BJ (cell line): ENCODE results near the gene NMT2. TPM values are rescaled to one million over a fixed set of nuclear protein-coding genes. Genes with fewer than 3 reads are reported as not detected.

Experiments
- CTCF ChIA-PET: fragments of 350-600 bp; formaldehyde crosslinking; extraction: SDS; loops from one replicate; lab custom pipeline; 2021; ENCODE audit warnings: antibody characterized with exemption, inconsistent platforms; lab: Yijun Ruan, JAX
- POLR2A ChIA-PET: fragments of 300-600 bp; sonication (Branson Sonifier 250); formaldehyde crosslinking; extraction: SDS; loops from one replicate; lab custom pipeline; 2021; ENCODE audit warnings: antibody characterized with exemption; lab: Charles Lee
- DNase-seq: peaks from one replicate; pipeline ENCODE4 v3.0.0-alpha.2; 2011; ENCODE audit warnings: low read depth
- H3K27me3 ChIP-seq: 2 replicates; pipeline ENCODE4 v1.6.0; 2011; ENCODE audit warnings: low read length; ENCODE audit not compliant: control insufficient read depth, insufficient read depth
- H3K36me3 ChIP-seq: 2 replicates; pipeline ENCODE4 v1.5.1; 2011; ENCODE audit warnings: low read length; ENCODE audit not compliant: control insufficient read depth, insufficient read depth
- H3K4me3 ChIP-seq: 2 replicates; pipeline ENCODE4 v1.5.1; 2011; ENCODE audit warnings: low read depth, mild to moderate bottlenecking, control low read depth, low read length
- polyA plus RNA-seq: library from polyadenylated mRNA; depleted of rRNA; stranded (reverse); fragments of >200 nt; gene quantifications from 2 replicates; pipeline ENCODE4 v1.2.3, GENCODE V29; 2011; rRNA removed
- small RNA-seq: library from RNA; depleted of rRNA; stranded (forward); fragments of <200 nt; gene quantifications from one replicate; pipeline ENCODE3, GENCODE V24; 2012; ENCODE audit warnings: low replicate concordance, low read depth; ENCODE audit not compliant: insufficient read length
- TF ChIP-seq, protein P1 (sequence below): IDR thresholded peaks from 2 replicates; pipeline ENCODE4 v1.5.1; 2011; ENCODE audit warnings: low read depth, mild to moderate bottlenecking, control low read depth, inconsistent platforms, low read length, moderate library complexity; ENCODE audit not compliant: insufficient read depth

Gene NMT2
- polyA plus RNA-seq, 1 experiment, result 12.7 TPM

DNA sequence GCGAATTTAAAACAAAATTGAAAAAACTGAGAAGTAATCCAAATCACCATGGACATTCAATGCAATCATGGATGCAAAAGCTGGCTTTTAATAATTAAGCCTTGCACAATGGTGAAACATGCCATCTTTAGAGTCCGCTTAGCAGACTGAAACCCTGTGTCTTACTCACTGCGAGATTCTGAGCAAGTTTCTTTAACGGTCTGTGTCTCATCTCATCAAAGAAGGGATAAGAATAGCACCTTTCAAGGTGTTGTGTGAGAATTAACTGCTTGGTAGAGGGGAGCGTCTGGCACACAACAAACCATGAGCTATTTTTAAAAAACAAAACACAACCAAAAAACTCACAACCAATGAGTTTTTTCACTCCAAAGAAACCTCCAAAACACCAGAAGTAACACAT, 101.3 kb downstream of the NMT2 start:
- TF ChIP-seq, protein P1, sequence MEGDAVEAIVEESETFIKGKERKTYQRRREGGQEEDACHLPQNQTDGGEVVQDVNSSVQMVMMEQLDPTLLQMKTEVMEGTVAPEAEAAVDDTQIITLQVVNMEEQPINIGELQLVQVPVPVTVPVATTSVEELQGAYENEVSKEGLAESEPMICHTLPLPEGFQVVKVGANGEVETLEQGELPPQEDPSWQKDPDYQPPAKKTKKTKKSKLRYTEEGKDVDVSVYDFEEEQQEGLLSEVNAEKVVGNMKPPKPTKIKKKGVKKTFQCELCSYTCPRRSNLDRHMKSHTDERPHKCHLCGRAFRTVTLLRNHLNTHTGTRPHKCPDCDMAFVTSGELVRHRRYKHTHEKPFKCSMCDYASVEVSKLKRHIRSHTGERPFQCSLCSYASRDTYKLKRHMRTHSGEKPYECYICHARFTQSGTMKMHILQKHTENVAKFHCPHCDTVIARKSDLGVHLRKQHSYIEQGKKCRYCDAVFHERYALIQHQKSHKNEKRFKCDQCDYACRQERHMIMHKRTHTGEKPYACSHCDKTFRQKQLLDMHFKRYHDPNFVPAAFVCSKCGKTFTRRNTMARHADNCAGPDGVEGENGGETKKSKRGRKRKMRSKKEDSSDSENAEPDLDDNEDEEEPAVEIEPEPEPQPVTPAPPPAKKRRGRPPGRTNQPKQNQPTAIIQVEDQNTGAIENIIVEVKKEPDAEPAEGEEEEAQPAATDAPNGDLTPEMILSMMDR, result no peak
- Histone ChIP-seq H3K36me3 (no peaks in the 10 kb centered on the region), H3K27me3 (no peaks in the 10 kb centered on the region), H3K4me3 (no peak overlapping the region)
- DNase-seq, result no peak
- CTCF ChIA-PET, result no interaction called here
- POLR2A ChIA-PET, result no interaction called here

DNA sequence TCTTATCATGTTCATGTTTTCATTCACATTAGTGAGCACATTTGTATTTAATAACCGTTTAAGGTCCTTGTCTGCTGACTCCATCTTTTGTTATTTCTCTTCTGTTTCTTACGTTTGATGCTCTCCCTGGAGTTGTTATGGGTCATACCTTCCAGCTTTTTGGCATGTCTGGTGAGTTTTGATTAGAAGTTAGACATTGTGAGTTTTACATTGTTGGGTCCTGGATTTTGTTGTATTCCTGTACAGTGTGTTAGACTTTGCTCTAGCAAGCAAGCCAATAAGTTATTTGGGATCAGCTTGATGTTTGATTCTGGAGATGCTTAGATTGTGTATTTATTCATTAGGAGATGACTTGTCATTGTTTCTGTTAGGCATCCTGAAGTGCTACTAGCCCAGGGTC, 107.9 kb downstream of the NMT2 start:
- no peak for DNase-seq
- ChIA-PET POLR2A (no interaction called here), CTCF (interaction anchor here (0.7 kb wide), 1 partner anchor 13 kb away, joined by 3 read pairs; no protein-coding TSS in a partner anchor)
- H3K36me3 ChIP-seq, result no peaks in the 10 kb centered on the region
- H3K4me3 ChIP-seq, result no peak overlapping the region
- TF ChIP-seq, protein P1, result no peak
- peaks cover 2% of the 10 kb centered on the region for H3K27me3 ChIP-seq

DNA sequence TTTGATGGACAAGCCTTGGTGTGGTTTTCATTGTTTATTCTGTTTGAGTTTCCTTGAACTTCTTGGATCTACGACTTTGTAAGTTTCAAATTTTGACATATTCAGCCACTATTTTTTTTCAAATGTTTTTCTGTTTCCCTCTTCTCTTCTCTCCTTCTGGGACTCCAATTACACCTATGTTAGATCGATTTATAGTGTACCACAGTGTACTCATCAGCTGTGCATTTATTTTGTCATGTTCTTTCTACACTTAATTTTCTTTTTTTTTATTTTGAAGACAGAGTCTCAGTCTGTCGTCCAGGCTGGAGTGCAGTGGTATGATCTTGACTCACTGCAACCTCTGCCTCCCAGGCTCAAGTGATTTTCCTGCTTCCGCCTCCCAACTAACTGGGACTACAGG, 108.6 kb downstream of the NMT2 start:
- POLR2A ChIA-PET, result no interaction called here
- no peak for DNase-seq

DNA sequence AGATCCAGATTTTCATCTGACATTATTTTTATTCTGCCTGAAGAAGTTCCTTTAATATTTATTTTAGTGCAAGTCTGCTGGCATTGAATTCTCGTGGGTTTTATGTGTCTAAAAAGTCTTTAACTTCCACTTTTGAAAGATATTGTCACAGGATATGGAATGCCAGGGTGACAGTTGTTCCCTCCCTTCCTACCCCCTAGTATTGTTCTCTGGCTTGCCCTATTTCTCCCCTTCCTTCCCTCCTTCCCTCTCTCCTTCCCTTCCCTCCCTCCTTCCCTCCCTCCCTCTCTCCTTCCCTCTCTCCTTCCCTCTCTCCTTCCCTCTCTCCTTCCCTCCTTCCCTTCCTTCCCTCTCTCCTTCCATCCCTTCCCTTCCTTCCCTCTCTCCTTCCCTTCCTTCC, 109.8 kb downstream of the NMT2 start:
- POLR2A ChIA-PET, result no interaction called here

More for the DNA sequence above, 108.6 kb downstream of the NMT2 start:
- Histone ChIP-seq H3K27me3 (peaks cover 2% of the 10 kb centered on the region), H3K36me3 (no peaks in the 10 kb centered on the region), H3K4me3 (no peak overlapping the region)
- TF ChIP-seq, protein P1, result no peak
- CTCF ChIA-PET, result no interaction called here

More for the DNA sequence above, 109.8 kb downstream of the NMT2 start:
- no peaks in the 10 kb centered on the region for H3K36me3 ChIP-seq
- no peak for DNase-seq
- TF ChIP-seq, protein P1, result no peak
- H3K27me3 ChIP-seq, result peaks cover 2% of the 10 kb centered on the region
- no peak overlapping the region for H3K4me3 ChIP-seq
- CTCF ChIA-PET, result no interaction called here

Small RNA genes within 50 kb of the gene (small RNA-seq; reads per million reads assigned to genes)
- not detected for gene AL590365.1

Other genes with a start within 250 kb of the NMT2 start
- 4.1 and 6.0 TPM in 2 replicates for gene DCLRE1C, start 214.6 kb downstream of the NMT2 start, polyA plus RNA-seq
- 0.26 TPM in 1 of 2 replicates, not detected in the other for gene MEIG1, start 209.3 kb downstream of the NMT2 start, polyA plus RNA-seq
- gene OLAH, start 124.8 kb downstream of the NMT2 start, polyA plus RNA-seq, result 0.15 and 0.29 TPM in 2 replicates
- 0.76 and 1.0 TPM in 2 replicates for gene ACBD7, start 79.9 kb downstream of the NMT2 start, polyA plus RNA-seq
- 15.9 and 17.2 TPM in 2 replicates for gene RPP38, start 71.3 kb downstream of the NMT2 start, polyA plus RNA-seq
- gene FAM171A1, start 202.6 kb upstream of the NMT2 start, polyA plus RNA-seq, result 13.2 and 18.4 TPM in 2 replicates